Measurements from ENCODE around the gene MCF2L. TPM values are rescaled to one million over a fixed set of nuclear protein-coding genes. Genes with fewer than 3 reads are reported as not detected.

The MCF2L gene
- total and polyA plus RNA-seq, 5 donors from 2014 or later: 0.34 to 22.2 (median 1.3) TPM

DNA sequence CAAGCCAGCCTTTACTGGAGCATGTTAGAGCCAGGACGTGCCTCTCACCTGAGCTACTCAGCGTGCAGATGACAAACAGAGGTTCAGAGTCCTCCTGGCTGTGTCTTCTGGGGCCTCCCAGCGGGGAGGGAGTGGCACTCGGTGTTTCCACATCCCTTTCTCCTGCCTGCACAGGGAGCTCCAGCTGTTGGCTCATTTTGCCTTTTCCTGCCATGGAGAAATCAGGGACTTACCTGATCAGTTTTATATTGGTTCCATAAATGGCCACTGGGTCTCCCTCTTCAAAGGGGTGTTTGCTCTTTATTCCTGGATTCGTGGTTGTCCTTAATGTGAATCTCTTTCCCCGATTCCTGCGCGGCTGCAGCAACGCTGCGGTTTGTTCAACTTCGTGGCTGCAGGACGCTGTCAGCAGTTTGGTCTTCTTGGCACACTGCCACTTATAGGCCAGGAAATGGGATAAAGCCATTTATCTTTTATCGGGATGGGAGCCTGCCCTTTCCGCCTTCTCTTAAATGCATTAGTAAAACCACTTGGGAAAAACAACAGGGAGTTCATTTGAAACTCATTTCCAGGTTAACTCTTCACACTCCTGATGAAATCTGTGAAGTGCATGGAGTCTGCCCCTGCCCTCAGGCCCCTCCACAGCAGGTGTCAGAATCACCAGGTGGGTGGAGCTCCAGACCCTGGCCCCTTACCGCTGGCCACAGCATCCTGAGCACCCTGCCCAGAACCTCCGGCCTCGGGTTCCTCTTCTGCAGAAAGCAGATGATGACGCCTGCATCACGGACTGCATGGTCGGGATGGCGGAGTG is 39.8 kb upstream of the MCF2L start:
- Histone ChIP-seq H3K9me3 (ENCODE audit: control insufficient read depth in 2 of 2, low read length in 2 of 2) (no peaks in the 10 kb centered on the region), H3K27me3 (ENCODE audit: control insufficient read depth, insufficient read depth, low read length) (peaks cover 15% of the 10 kb centered on the region), H3K4me1 (ENCODE audit: control insufficient read depth, insufficient read depth, low read length, poor library complexity, severe bottlenecking) (no peaks in the 10 kb centered on the region), H3K27ac (ENCODE audit: insufficient read depth, low read length, poor library complexity, severe bottlenecking) (no peak overlapping the region), H3K4me3 (ENCODE audit: low read depth, low read length) (no peak overlapping the region), H3K36me3 (ENCODE audit: control insufficient read depth, insufficient read depth, low read length) (no peaks in the 10 kb centered on the region)
- no peak overlapping the region for H3K4me3 Mint-ChIP-seq
- H3K27me3 Mint-ChIP-seq: peaks cover 22% of the 10 kb centered on the region
- H3K27ac Mint-ChIP-seq: no peak overlapping the region
- H3K36me3 Mint-ChIP-seq: no peaks in the 10 kb centered on the region
- ATAC-seq (ENCODE audit: low read depth in 2 of 2) (no peak), DNase-seq (no peak)
- H3K4me1 Mint-ChIP-seq: peaks cover 0 to 3% (median 0%) of the 10 kb centered on the region in 4 donors
- H3K9me3 Mint-ChIP-seq: no peaks in the 10 kb centered on the region

DNA sequence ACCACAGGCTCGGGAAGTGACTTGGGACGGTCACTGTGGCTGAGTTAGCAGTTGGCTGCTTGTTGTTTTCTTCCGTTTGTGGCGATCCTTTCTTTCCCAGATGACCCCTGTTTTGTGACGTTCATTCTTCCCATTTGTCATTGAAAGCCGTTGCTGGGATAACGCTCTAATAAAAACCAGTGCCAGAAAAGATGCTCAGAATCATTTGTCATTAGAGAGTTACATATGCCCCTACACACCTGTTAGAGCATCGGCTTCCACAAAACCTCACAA is 39.3 kb upstream of the MCF2L start:
- H3K27me3 Mint-ChIP-seq: peaks cover 22% of the 10 kb centered on the region
- no peaks in the 10 kb centered on the region for H3K36me3 Mint-ChIP-seq
- Histone ChIP-seq H3K27me3 (ENCODE audit: control insufficient read depth, insufficient read depth, low read length) (peaks cover 15% of the 10 kb centered on the region), H3K9me3 (ENCODE audit: control insufficient read depth in 2 of 2, low read length in 2 of 2) (no peaks in the 10 kb centered on the region), H3K4me3 (ENCODE audit: low read depth, low read length) (no peak overlapping the region), H3K27ac (ENCODE audit: insufficient read depth, low read length, poor library complexity, severe bottlenecking) (no peak overlapping the region), H3K4me1 (ENCODE audit: control insufficient read depth, insufficient read depth, low read length, poor library complexity, severe bottlenecking) (no peaks in the 10 kb centered on the region), H3K36me3 (ENCODE audit: control insufficient read depth, insufficient read depth, low read length) (no peaks in the 10 kb centered on the region)
- H3K27ac Mint-ChIP-seq: no peak overlapping the region
- DNase-seq (no peak), ATAC-seq (ENCODE audit: low read depth in 2 of 2) (no peak)
- no peaks in the 10 kb centered on the region for H3K9me3 Mint-ChIP-seq
- H3K4me3 Mint-ChIP-seq: no peak overlapping the region
- peaks cover 0 to 3% (median 0%) of the 10 kb centered on the region in 4 donors for H3K4me1 Mint-ChIP-seq

DNA sequence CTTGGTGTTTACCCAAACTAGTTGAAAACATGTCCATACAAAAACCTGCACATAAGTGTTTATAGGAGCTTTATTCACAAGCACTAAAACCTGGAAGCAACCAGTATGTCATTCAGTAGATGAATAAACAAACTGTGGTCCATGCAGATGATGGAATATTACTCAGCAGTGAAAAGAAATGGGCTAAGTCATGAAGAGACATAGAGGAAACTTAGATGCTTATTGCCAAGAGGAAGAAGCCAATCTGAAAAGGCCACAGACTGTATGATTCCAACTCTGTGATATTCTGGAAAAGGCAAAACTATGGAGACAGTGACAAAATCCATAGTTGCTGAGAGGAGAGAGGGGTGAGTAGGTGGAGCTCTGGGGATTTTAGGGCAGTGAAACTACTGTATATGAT is 38.8 kb upstream of the MCF2L start:
- no peaks in the 10 kb centered on the region for H3K9me3 Mint-ChIP-seq
- H3K4me1 Mint-ChIP-seq: peaks cover 0 to 3% (median 0%) of the 10 kb centered on the region in 4 donors
- no peaks in the 10 kb centered on the region for H3K9me3 ChIP-seq (ENCODE audit: control insufficient read depth in 2 of 2, low read length in 2 of 2)
- H3K4me3 Mint-ChIP-seq: no peak overlapping the region
- DNase-seq (no peak), ATAC-seq (ENCODE audit: low read depth in 2 of 2) (no peak)
- H3K36me3 Mint-ChIP-seq: no peaks in the 10 kb centered on the region
- peaks cover 26% of the 10 kb centered on the region for H3K27me3 Mint-ChIP-seq
- H3K27ac ChIP-seq (ENCODE audit: insufficient read depth, low read length, poor library complexity, severe bottlenecking): no peak overlapping the region
- H3K27me3 ChIP-seq (ENCODE audit: control insufficient read depth, insufficient read depth, low read length): peaks cover 15% of the 10 kb centered on the region
- H3K4me1 ChIP-seq (ENCODE audit: control insufficient read depth, insufficient read depth, low read length, poor library complexity, severe bottlenecking): no peaks in the 10 kb centered on the region
- H3K4me3 ChIP-seq (ENCODE audit: low read depth, low read length): no peak overlapping the region
- no peak overlapping the region for H3K27ac Mint-ChIP-seq
- no peaks in the 10 kb centered on the region for H3K36me3 ChIP-seq (ENCODE audit: control insufficient read depth, insufficient read depth, low read length)

DNA sequence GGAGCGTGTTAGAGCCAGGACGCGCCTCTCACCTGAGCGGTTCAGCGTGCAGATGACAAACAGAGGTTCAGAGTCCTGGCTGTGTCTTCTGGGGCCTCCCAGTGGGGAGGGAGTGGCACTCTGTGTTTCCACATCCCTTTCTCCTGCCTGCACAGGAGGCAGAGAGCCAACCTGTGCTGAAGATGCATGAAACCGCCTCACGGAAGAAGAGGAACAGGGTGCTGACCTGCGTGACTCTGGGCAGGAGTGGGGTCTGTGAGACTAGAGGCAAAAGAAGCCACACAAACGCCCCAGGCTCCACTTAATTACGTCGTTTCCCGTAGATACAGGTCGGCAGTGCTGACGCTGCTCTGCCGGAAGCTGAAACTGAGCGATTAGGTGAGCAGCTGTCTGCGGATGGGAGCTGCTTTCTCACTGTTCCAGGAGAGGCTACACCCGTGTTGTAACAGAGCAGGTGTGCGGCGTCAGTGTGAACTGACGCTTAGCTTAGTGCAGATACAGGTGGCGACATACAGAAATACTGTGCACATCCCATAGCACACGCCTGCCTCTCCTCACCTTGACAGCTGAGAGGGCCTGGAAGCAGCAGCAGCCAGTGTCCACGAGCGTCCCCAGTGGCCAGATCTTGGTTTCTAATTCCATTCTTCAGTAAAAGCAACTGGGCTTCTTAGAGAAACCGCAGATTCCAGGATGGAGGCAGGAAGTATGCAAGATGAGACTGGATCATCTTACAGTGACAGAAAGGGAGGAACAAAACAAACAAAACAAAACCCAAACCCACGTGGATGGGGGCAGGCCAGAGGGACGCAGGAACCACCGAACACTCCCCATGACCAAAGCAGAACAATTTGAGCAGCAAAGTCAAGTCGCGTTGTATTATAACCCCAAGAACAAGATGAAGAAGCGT is 37.7 kb upstream of the MCF2L start:
- Histone ChIP-seq H3K4me3 (ENCODE audit: low read depth, low read length) (no peak overlapping the region), H3K27me3 (ENCODE audit: control insufficient read depth, insufficient read depth, low read length) (peaks cover 15% of the 10 kb centered on the region), H3K9me3 (ENCODE audit: control insufficient read depth in 2 of 2, low read length in 2 of 2) (no peaks in the 10 kb centered on the region), H3K27ac (ENCODE audit: insufficient read depth, low read length, poor library complexity, severe bottlenecking) (no peak overlapping the region), H3K36me3 (ENCODE audit: control insufficient read depth, insufficient read depth, low read length) (no peaks in the 10 kb centered on the region), H3K4me1 (ENCODE audit: control insufficient read depth, insufficient read depth, low read length, poor library complexity, severe bottlenecking) (no peaks in the 10 kb centered on the region)
- Mint-ChIP-seq H3K36me3 (no peaks in the 10 kb centered on the region), H3K4me1 (peaks cover 0 to 3% (median 0%) of the 10 kb centered on the region in 4 donors), H3K4me3 (no peak overlapping the region), H3K27me3 (peaks cover 24% of the 10 kb centered on the region), H3K27ac (no peak overlapping the region), H3K9me3 (no peaks in the 10 kb centered on the region)
- DNase-seq (no peak), ATAC-seq (ENCODE audit: low read depth in 2 of 2) (no peak)

DNA sequence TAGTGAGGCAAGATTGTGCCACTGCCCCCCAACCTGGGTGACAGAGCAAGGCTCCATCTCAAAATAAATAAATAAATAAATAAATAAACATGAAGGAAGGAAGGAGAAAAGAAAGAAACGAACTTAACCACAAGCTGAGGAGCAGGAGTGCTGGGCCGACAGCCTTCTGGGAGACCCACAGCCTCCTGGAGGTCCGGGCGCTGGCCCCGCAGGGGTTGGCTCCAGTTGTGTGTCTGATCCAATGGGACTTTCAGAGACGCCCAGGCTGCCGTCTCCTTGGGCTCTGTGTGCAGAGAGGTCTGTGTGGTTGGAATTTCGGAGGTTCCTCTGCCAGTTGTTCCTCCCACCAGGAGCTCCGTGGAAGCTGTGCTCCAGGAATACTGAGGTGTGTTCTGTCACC is 36.0 kb upstream of the MCF2L start:
- no peaks in the 10 kb centered on the region for H3K4me1 ChIP-seq (ENCODE audit: control insufficient read depth, insufficient read depth, low read length, poor library complexity, severe bottlenecking)
- no peaks in the 10 kb centered on the region for H3K36me3 ChIP-seq (ENCODE audit: control insufficient read depth, insufficient read depth, low read length)
- no peaks in the 10 kb centered on the region for H3K36me3 Mint-ChIP-seq
- peaks cover 0 to 3% (median 0%) of the 10 kb centered on the region in 4 donors for H3K4me1 Mint-ChIP-seq
- ATAC-seq (ENCODE audit: low read depth in 2 of 2): no peak
- peaks cover 0 to 3% (median 0%) of the 10 kb centered on the region in 7 donors for H3K9me3 Mint-ChIP-seq
- peaks cover 28% of the 10 kb centered on the region for H3K27me3 Mint-ChIP-seq
- peaks cover 15% of the 10 kb centered on the region for H3K27me3 ChIP-seq (ENCODE audit: control insufficient read depth, insufficient read depth, low read length)
- H3K4me3 ChIP-seq (ENCODE audit: low read depth, low read length): no peak overlapping the region
- DNase-seq: no peak
- H3K9me3 ChIP-seq (ENCODE audit: control insufficient read depth in 2 of 2, low read length in 2 of 2): no peaks in the 10 kb centered on the region
- H3K27ac ChIP-seq (ENCODE audit: insufficient read depth, low read length, poor library complexity, severe bottlenecking): no peak overlapping the region
- no peak overlapping the region for H3K27ac Mint-ChIP-seq
- no peak overlapping the region for H3K4me3 Mint-ChIP-seq

DNA sequence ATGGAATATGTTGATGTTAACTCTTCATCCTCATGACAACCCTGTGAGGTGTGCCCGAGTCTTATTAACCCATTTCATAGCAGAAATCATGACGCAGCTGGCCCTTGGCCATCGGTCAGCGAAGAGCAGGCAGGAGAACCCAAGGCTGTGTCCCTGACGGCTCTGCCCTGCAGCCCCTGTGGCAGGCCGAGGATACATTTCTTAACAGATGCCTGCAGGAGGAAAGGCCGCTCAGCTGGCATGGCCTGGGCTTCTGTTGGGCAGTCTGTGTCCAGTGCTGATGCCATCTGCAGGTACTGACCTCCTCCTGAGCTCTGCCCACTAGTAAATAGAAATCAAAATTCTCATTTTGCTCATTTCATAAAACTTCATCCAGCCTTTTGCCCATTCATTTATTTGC is 35.4 kb upstream of the MCF2L start:
- H3K9me3 Mint-ChIP-seq: peaks cover 0 to 3% (median 0%) of the 10 kb centered on the region in 7 donors
- DNase-seq (no peak), ATAC-seq (ENCODE audit: low read depth in 2 of 2) (no peak)
- peaks cover 0 to 3% (median 0%) of the 10 kb centered on the region in 4 donors for H3K4me1 Mint-ChIP-seq
- H3K27ac ChIP-seq (ENCODE audit: insufficient read depth, low read length, poor library complexity, severe bottlenecking): no peak overlapping the region
- no peak overlapping the region for H3K4me3 Mint-ChIP-seq
- H3K9me3 ChIP-seq (ENCODE audit: control insufficient read depth in 2 of 2, low read length in 2 of 2): no peaks in the 10 kb centered on the region
- no peaks in the 10 kb centered on the region for H3K36me3 ChIP-seq (ENCODE audit: control insufficient read depth, insufficient read depth, low read length)
- no peak overlapping the region for H3K4me3 ChIP-seq (ENCODE audit: low read depth, low read length)
- H3K27me3 ChIP-seq (ENCODE audit: control insufficient read depth, insufficient read depth, low read length): peaks cover 10% of the 10 kb centered on the region
- H3K27me3 Mint-ChIP-seq: peaks cover 29% of the 10 kb centered on the region
- H3K36me3 Mint-ChIP-seq: no peaks in the 10 kb centered on the region
- H3K4me1 ChIP-seq (ENCODE audit: control insufficient read depth, insufficient read depth, low read length, poor library complexity, severe bottlenecking): no peaks in the 10 kb centered on the region
- H3K27ac Mint-ChIP-seq: no peak overlapping the region

DNA sequence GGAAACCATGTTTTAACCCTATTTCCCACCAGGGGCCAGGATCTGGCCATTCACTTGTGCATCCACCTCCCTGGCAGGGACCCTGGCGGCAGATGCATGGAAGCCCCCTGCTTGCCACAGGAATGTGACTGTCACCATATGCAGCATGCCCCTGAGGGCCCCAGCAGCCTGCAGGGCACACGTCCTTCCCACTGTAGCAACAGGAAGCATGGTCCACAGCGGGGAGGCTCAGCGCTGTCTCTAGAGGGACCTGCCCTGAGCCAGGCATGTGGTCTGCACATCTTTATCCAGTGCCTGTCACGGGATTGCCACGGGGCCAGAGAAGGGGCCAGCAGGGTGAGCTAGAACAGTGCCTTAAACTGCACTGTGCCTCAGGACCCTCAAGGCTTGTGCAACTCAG is 34.9 kb upstream of the MCF2L start:
- Histone ChIP-seq H3K4me1 (ENCODE audit: control insufficient read depth, insufficient read depth, low read length, poor library complexity, severe bottlenecking) (no peaks in the 10 kb centered on the region), H3K27me3 (ENCODE audit: control insufficient read depth, insufficient read depth, low read length) (peaks cover 6% of the 10 kb centered on the region), H3K4me3 (ENCODE audit: low read depth, low read length) (no peak overlapping the region), H3K27ac (ENCODE audit: insufficient read depth, low read length, poor library complexity, severe bottlenecking) (no peak overlapping the region), H3K36me3 (ENCODE audit: control insufficient read depth, insufficient read depth, low read length) (no peaks in the 10 kb centered on the region), H3K9me3 (ENCODE audit: control insufficient read depth in 2 of 2, low read length in 2 of 2) (no peaks in the 10 kb centered on the region)
- no peak overlapping the region for H3K27ac Mint-ChIP-seq
- no peak for ATAC-seq (ENCODE audit: low read depth in 2 of 2)
- no peak overlapping the region for H3K4me3 Mint-ChIP-seq
- no peak for DNase-seq
- H3K9me3 Mint-ChIP-seq: peaks cover 0 to 3% (median 0%) of the 10 kb centered on the region in 7 donors
- no peaks in the 10 kb centered on the region for H3K36me3 Mint-ChIP-seq
- peaks cover 0 to 2% (median 0%) of the 10 kb centered on the region in 4 donors for H3K4me1 Mint-ChIP-seq
- H3K27me3 Mint-ChIP-seq: peaks cover 31% of the 10 kb centered on the region
